Medulla oblongata (tissue), 1 donor: ENCODE measurements around the gene ZNF778.
"Not testable (repeated sequence)": the region's sequence is repeated elsewhere in the genome, so short reads cannot be mapped to it uniquely, and the experiment has no call there.

Experiments used
- DNase-seq: peaks from one replicate; pipeline ENCODE4 v3.0.0-alpha.2; 2015; ENCODE audit errors: extremely low spot score

Gene ZNF778

GRCh38 chr16:89216315-89217137, 977 bp upstream of the ZNF778 start:
- DNase-seq, result peak; percentile 88

- no peak for DNase-seq
These were observed 440 bp upstream of the ZNF778 start for GRCh38 chr16:89217138-89217387.

DNA sequence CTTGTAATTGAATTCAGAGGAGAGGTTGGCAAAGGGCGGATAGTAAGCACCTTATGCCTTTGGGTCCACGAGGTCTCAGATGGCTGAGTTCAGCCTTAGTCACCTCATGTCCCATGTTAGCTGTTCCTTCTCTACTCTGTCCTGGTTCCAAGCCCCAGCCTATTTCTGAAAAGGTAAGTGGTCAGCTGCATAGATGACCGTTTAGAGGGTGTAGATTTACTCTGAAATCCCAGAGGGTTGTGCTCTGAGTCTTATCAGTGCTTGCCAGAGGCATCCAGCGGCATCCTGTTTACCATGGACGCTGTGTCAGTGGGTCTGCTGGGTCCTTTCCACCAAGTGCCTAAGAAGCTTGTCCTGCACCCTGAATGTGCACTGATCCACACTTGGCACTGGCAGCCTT, 1.9 kb downstream of the ZNF778 start:
- DNase-seq, result no peak

DNA sequence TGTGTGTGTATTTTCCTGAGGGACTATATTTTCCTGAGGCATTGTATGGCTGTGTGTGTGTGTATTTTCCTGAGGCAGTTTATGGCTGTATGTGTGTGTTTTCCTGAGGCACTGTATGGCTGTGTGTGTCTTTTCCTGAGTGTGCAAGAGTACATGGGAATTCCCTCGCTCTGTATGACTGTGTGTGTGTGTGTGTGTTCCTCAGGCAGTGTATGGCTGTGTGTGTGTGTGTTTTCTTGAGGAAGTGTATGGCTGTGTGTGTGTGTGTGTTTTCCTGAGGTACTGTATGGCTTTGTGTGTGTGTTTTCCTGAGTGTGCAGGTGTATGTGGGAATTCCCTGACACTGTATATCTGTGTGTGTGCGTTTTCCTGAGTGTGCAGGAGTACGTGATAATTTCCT, 4.1 kb downstream of the ZNF778 start:
- DNase-seq, result no peak

DNA sequence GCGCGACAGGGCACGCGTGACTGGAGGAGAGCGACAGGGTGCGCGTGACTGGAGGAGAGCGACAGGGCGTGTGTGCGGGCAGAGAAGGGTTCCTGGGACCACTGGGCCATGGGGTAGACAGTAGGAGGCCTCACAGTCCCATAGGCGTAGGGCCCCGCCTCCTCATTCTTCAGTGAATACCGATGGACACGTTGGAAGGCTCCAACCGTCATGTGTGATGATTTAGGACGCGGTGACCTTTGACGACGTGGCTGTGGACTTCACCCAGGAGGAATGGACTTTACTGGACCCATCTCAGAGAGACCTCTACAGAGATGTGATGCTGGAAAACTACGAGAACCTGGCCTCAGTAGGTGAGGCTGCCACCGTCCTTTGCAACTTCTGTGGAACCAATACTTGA, 5.4 kb downstream of the ZNF778 start:
- no peak for DNase-seq

- no peak for DNase-seq
These were observed 7.2 kb downstream of the ZNF778 start for GRCh38 chr16:89224665-89225064.

- DNase-seq, result no peak
These were observed 12.8 kb downstream of the ZNF778 start for GRCh38 chr16:89230255-89230654.

- no peak for DNase-seq
These were observed 14.6 kb downstream of the ZNF778 start for GRCh38 chr16:89232107-89232506.

DNA sequence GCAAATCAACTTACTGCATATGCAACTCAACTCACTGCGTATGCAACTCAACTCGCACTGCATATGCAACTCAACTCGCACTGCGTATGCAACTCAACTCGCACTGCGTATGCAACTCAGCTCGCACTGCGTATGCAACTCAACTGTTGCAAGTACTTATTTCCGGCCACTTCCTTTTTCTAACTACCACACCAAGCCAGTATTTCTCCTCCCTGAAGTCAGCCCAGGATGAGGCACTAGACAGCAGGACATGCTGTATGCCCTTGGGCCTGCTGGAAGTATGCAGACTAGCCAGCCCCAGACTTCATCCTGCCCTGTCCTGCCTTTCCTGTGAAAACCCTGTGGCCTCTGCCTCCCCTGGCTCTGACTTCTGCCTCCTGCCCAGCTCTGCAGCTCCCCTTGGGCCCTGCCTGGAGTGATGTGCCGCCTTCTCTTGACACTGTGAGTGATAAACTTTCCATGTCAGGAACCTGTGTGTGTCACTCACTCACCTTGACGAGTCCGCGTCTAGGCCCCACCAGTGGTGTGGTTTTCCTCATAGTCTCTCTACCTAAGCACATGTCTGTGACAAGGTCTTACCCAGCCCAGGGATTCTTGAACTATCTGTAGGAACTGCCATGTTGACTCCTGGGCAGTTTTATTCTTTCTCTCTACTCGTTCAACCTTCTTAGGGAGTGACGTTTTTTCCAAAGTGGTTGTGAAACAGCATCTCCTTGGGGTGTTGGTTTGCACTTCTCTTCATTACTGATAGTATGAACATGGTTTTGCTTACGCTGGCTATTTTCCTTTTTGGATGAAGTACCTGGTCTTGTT, 16.4 kb downstream of the ZNF778 start:
- no peak for DNase-seq

- DNase-seq, result no peak
These were observed 20.2 kb downstream of the ZNF778 start for GRCh38 chr16:89237733-89238132.

GRCh38 chr16:89241187-89242007, 23.9 kb downstream of the ZNF778 start:
- peak; percentile 78 for DNase-seq

GRCh38 chr16:89242795-89243200, 25.3 kb downstream of the ZNF778 start:
- DNase-seq, result no peak

GRCh38 chr16:89243664-89244063, 26.2 kb downstream of the ZNF778 start:
- no peak for DNase-seq

DNA sequence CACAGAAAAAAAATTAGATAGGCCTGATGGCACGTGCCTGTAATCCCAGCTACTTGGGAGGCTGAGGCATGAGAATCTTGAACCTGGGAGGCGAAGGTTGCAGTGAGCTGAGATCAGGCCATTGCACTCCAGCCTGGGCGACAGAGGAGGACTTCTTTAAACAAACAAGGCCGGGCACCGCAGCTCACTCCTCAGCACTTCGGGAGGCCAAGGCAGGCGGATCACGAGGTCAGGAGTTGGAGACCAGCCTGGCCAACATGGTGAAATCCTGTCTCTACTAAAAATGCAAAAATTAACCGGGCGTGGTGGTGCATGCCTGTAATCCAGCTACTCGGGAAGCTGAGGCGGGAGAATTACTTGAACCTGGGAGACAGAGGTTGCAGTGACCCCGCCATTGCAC, 26.8 kb downstream of the ZNF778 start:
- not testable (repeated sequence) for DNase-seq

GRCh38 chr16:89244754-89245153, 27.3 kb downstream of the ZNF778 start:
- no peak for DNase-seq

GRCh38 chr16:89246383-89246902, 28.9 kb downstream of the ZNF778 start:
- no peak for DNase-seq

DNA sequence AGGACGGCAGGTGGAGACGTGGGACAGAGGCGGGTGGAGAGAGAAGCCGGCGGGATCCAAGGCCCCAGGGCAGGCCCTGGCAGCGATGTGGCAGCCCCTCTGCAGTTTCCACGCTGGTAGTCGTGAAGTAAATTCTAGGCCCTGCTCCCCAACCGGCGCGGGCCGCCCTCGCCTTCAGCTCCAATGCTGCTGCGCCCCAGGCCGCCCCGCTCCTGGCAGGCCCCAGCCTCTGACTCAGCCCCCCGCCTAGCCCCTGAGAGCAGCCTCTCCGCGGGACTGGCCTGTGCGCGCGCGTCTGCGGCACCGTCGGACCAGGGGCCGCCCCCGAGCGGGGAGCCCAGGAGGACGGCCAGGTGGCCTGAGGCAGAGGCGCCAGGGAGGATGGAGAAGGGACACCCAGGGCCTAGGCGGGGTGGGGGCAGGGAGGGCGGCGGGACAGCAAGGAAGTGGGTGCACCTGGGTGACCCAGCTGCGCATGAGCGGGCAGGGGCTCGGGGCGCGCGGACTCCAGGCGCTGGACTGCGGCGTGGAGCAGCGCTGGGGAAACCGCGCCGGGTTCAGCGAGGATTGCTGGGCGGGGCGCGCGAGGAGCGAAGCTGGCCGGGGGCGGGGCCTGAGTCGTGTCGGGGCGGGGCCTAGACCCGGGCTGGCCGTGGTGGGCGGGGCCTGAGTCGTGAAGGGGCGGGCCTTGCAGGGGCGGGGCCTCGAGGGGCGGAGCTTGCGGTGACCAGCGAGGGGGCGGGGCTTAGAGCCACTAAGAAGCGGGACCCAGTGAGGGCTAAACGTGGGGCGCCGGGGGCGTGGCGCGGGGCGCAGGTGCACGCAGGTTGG, 29.6 kb downstream of the ZNF778 start:
- peak; percentile 85 for DNase-seq

- DNase-seq, result not testable (repeated sequence)
These were observed 30.2 kb downstream of the ZNF778 start for GRCh38 chr16:89247734-89248075.

- no peak for DNase-seq
These were observed 30.9 kb downstream of the ZNF778 start for GRCh38 chr16:89248196-89248982.

- no peak for DNase-seq
These were observed 36.2 kb downstream of the ZNF778 start for GRCh38 chr16:89253548-89254287.
